Right lobe of liver (tissue), 4 donors: ENCODE measurements around the gene RERE.
"Not testable (repeated sequence)": the region's sequence is repeated elsewhere in the genome, so short reads cannot be mapped to it uniquely, and the experiment has no call there.

Source experiments
- POLR2A ChIP-seq: fragments of 450-650 bp; IDR thresholded peaks from one replicate; pipeline ENCODE4 v1.6.1; 2017; ENCODE audit warnings: antibody characterized with exemption, mild to moderate bottlenecking
- TF ChIP-seq, protein P1 (sequence below), 4 donors: fragments of 200-600 bp in 3 of 4; fragments of 450-650 bp in 1 of 4; IDR thresholded peaks; one replicate each; pipeline versions ENCODE4 v1.5.1 to v1.8.0; 2016 to 2022; ENCODE audit warnings: antibody characterized with exemption in 4 of 4, mild to moderate bottlenecking in 2 of 4
- donor health status: DM: no; HTN: no; CAD: no.
- donor health status: DM: no; HTN: no; CAD: no.
- donor health status: DM: no; HTN: yes; CAD: no.

GRCh38 chr1:8619917-8620502 is 197.4 kb downstream of the RERE start:
- TF ChIP-seq, protein P1, sequence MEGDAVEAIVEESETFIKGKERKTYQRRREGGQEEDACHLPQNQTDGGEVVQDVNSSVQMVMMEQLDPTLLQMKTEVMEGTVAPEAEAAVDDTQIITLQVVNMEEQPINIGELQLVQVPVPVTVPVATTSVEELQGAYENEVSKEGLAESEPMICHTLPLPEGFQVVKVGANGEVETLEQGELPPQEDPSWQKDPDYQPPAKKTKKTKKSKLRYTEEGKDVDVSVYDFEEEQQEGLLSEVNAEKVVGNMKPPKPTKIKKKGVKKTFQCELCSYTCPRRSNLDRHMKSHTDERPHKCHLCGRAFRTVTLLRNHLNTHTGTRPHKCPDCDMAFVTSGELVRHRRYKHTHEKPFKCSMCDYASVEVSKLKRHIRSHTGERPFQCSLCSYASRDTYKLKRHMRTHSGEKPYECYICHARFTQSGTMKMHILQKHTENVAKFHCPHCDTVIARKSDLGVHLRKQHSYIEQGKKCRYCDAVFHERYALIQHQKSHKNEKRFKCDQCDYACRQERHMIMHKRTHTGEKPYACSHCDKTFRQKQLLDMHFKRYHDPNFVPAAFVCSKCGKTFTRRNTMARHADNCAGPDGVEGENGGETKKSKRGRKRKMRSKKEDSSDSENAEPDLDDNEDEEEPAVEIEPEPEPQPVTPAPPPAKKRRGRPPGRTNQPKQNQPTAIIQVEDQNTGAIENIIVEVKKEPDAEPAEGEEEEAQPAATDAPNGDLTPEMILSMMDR (IDR thresholded peaks at IDR 0.05), result not testable (repeated sequence)
- not testable (repeated sequence) for TF ChIP-seq POLR2A
